DLD1 (cell line): ENCODE data around the gene SNPH.
"Not testable (repeated sequence)": the region's sequence is repeated elsewhere in the genome, so short reads cannot be mapped to it uniquely, and the experiment has no call there.

Experiments
- in situ Hi-C: cut with HindIII; loops from 2 replicates; pipeline ENCODE4 v1.10.0; 2017; ENCODE audit warnings: low sequenced_read_pairs

SNPH gene, protein sequence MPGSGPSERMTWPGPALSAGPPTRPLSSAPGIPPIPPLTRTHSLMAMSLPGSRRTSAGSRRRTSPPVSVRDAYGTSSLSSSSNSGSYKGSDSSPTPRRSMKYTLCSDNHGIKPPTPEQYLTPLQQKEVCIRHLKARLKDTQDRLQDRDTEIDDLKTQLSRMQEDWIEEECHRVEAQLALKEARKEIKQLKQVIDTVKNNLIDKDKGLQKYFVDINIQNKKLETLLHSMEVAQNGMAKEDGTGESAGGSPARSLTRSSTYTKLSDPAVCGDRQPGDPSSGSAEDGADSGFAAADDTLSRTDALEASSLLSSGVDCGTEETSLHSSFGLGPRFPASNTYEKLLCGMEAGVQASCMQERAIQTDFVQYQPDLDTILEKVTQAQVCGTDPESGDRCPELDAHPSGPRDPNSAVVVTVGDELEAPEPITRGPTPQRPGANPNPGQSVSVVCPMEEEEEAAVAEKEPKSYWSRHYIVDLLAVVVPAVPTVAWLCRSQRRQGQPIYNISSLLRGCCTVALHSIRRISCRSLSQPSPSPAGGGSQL

DNA sequence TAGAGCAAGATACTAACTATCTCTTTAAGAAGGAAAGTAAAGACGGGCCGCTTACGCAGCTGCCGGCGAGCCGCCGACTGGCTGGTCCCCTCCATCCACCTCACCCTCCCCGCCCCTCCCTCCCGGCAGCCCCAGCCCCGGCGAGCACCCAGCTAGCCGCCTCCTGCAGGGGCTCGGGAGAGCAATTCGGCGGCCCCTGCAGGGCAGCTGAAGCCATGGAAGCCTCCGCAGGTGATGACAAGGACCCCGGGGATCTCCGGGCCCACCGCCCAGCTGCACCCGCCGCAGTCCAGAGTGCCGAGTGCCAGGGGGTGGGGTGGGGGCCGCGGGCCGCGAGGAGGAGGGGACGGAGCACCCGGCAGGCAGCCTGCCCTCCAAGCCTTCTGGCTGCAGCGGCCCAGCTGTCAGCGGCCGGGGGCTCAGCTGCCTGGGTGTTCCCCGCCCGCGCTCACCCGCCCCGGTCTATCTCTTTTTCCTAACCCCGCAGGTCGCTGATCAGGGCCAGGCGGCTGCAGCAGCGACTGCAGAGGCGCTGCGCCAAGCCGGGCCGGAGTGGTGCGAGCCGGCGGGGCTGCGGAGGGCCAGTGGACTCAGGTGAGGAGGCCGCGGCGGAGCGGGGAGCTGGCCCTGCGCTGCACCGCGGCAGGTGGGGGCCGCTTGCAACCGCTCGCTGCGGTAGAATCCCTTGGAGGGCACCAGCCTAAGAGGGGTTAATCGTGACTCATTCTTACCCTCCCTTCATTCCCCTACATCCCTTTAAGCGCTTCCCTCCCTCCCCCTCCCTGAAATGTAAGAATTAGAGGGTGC is at the start of gene SNPH:
TSS of gene SNPH (plus strand) at position 128 of the 807 bp plus-strand sequence. CDS start 29,946 bp downstream, outside the sequence.
- in situ Hi-C loops: no loop called here

GRCh38 chr20:1216527-1217427 is 49.3 kb upstream of the SNPH start:
- in situ Hi-C loops: not testable (repeated sequence)

DNA sequence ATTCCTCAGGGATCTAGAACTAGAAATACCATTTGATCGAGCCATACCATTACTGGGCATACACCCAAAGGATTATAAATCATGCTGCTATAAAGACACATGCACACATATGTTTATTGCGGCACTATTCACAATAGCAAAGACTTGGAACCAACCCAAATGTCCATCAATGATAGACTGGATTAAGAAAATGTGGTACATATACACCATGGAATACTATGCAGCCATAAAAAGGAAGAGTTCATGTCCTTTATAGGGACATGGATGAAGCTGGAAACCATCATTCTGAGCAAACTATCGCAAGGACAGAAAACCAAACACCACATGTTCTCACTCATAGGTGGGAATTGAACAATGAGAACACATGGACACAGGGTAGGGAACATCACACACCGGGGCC is 43.3 kb upstream of the SNPH start:
- in situ Hi-C loops: not testable (repeated sequence)

GRCh38 chr20:1224205-1224890 is 41.7 kb upstream of the SNPH start:
- in situ Hi-C loops: no loop called here

DNA sequence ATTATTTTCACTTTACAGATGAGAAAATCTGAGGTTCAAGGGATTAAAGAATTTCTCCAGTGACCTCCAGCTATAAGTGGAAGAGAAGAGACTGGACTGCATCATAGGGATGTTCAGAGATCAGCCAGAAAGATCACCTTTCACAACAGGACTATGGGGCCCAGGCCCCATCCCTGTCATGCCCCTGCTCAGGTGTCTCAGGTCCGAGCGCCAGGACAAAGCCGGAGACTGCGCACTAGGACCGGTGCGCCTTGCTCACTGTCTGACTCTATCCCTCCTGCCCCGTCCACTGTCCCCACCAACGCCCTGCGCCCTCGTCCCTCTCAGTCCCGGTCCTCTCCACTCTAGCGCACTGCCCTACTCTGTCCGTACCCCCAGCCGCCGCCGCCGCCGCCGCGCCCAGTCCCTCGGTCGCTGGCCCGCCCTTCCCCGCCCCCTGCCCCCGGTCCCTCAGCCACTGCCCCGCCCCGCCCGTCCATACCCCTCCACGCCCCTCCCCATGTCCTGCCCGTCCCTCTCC is 40.8 kb upstream of the SNPH start:
- in situ Hi-C loops: no loop called here

DNA sequence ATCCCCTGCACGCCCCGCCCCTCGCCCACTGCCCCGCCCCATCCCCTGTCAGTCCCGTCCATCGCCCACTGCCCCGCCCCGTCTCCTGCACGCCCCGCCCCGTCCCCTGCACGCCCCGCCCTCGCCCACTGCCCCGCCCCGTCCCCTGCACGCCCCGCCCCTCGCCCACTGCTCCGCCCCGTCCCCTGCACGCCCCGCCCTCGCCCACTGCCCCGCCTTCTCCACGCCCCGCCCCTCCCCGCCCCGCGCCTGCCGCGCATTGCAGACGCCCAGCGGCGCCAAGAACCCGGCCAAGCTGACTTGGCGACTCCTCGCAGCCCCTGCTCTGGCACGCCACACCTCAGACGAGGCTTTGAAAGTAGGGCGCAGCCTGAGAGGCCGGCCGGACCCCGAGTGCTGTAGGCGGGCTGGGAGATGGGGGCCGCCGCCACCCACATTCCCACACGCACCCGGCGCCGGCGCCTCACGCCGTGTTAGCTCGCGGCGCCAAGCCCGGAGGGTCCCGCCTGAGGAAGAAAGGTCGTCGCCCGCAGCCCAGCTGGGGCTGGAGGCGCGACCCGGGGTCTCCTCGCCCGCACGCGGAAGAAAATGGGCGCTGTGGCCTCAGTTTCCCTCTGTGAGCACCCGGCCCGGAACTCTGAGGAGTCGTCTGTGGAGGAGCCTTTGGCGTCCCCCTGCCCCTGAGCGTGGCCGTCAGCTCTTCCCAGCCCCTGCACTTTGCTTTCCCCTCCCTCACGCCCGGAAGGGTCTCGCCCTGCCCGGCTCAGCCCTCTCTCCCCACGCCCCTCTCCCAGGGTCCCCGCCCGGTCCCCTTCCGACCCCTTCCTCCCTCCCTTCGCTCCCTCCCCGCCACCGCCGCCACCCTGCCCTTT is 40.1 kb upstream of the SNPH start, which contains the start of gene RAD21L1:
TSS of gene RAD21L1 (plus strand) at position 262 of the 872 bp plus-strand sequence. CDS start 2,410 bp downstream, outside the sequence.
- in situ Hi-C loops: no loop called here

DNA sequence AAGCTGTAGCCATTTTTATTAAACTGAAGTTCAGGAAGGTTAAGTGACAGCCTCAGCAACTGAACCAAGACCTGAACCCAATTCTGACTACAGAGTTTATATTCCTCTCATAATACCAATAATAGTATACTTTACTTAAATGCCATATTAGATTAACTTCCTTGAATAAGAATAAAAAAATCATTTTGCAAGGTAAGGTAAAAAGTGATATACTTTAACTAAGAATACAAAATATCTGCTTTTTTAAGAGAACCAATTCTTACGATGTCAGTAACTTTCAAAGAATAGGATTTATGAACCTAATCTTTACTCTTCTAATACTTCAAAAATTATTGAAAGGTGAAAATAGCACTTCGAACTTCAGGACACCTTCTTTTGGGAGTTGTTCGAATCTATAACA is 36.6 kb upstream of the SNPH start:
- in situ Hi-C loops: no loop called here

DNA sequence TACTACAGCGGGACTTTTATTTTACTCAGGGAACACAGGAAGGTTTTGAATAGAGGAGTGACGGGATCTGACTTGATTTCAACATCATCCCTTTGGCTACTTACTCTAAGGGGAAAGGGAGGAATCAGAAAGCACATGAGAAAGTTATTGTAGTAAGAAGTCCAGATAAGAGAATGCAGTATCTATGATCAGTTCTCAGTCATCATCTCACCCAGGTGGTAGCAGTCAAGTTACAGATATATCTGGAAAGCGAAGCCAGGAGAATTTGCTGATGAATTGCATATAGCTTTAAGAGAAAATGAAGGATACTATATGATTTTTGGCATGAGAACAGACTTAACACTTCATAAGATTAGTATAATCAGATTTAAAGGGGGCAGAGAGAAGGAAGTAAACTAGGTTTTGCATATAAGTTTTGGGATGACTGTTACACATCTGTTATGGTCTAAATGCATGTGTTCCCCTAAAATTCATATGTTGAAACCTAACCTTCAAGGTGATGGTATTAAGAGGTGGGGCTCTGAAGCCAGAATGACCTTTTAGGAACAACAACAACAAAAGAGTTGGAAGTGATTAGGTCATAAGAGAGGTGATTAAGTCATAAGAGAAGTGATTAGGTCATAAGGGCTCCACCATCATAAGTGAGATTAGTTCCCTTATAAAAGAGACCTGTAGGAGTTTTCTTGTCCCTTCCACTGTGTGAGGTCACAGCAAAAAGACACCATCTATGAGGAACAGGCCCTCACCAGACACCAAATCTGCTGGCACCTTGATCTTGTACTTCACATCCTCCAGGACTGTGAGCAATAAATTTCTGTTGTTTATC is 33.6 kb upstream of the SNPH start:
- in situ Hi-C loops: no loop called here

GRCh38 chr20:1240549-1240948 is 25.5 kb upstream of the SNPH start:
- in situ Hi-C loops: loop anchor here (10.0 kb wide), 1 partner anchor 176 kb away; no protein-coding TSS in a partner anchor

- in situ Hi-C loops: loop anchor here (10.0 kb wide), 1 partner anchor 177 kb away; no protein-coding TSS in a partner anchor
These were observed 24.6 kb upstream of the SNPH start for GRCh38 chr20:1241456-1241855.

DNA sequence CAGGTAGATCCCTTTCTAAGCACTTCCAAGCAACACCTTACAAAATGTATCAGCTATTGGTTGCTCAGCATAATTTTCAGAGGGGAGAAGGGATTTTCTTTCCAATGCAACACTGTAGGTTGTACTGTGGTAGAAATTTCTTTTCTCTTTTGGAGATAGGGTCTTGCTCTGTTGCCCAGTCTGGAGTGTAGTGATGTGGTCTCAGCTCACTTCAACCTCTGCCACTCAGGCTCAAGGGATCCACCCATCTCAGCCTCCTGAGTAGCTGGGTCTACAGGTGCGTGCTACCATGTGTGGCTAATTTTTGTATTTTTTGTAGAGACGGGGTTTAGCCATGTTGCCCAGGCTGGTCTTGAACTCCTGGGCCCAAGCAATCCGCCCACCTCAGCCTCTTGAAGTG is 24.0 kb upstream of the SNPH start:
- in situ Hi-C loops: loop anchor here (10.0 kb wide), 1 partner anchor 177 kb away; no protein-coding TSS in a partner anchor

DNA sequence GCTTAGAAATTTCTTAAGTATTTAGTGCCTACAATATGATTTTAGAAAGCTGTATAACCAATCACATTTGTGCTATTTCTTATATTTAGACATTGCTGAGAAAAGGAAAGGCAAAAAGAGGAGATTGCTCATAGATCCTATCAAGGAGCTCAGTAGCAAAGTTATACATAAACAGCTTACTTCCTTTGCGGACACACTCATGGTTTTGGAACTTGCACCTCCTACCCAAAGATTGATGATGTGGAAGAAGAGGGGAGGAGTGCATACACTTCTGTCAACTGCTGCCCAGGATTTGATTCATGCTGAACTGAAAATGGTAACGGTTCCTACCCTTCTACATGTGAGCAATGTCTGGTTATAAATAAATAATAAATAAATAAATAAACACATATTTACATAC is 23.6 kb upstream of the SNPH start:
- in situ Hi-C loops: loop anchor here (10.0 kb wide), 1 partner anchor 178 kb away; no protein-coding TSS in a partner anchor

GRCh38 chr20:1245578-1245977 is 20.5 kb upstream of the SNPH start:
- in situ Hi-C loops: loop anchor here (10.0 kb wide), 1 partner anchor 181 kb away; no protein-coding TSS in a partner anchor

DNA sequence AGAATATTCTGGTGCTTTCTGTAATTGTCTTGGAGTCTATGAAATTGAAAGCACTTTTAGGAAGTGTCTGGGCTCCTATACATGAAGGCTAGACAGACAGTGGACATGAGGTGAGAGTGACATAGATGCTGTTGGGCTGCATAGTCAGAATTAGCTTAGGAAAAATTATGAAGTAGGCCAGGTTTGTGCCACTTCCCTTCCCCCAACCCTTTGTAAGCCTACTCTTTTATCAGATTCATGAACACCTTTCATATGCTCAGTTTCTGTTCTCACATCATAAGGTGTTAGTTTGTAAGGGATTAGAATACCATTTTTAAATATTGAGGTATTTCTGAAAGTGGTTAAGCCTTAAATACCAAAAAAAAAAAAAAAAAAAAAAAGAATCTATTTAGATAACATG is 18.4 kb upstream of the SNPH start:
- in situ Hi-C loops: loop anchor here (10.0 kb wide), 1 partner anchor 183 kb away; no protein-coding TSS in a partner anchor

GRCh38 chr20:1250282-1250681 is 15.8 kb upstream of the SNPH start:
- in situ Hi-C loops: not testable (repeated sequence)

DNA sequence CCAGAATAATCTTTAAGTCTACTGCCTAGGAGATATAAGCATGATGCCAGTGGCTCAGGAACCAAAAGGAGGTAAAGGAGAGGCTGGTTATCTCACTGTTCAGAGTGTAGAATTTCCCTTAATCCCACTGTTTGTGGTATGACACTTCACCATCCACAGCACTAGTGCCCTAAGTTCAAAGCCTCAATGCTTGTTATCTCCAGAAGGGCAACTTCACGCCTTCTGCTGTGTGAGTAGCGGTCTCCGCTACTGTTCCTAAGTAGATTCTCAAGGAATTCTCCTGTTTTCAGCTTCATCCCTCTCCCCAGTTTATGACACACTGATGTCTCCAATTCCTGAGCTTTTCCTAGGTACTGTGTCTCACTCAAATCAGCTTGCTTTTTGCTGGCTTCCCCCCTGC is 13.7 kb upstream of the SNPH start:
- in situ Hi-C loops: no loop called here

DNA sequence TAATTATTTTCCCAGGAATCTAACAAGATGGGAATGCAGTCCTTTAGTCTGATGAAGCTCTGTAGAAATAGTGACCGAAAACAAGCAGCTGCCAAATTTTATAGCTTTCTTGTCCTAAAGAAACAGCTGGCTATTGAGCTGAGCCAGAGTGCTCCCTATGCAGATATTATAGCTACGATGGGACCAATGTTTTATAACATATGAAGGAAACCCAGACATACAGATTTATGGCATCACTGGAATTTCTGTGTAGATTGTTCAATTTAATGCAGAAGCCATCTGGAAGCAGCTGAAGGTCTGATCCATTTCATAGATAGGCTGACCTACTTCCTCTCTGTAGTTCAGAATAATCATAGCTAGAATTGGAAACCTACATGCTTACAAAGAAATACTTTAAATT is 11.8 kb upstream of the SNPH start:
- in situ Hi-C loops: no loop called here

- in situ Hi-C loops: no loop called here
These were observed 10.4 kb upstream of the SNPH start for GRCh38 chr20:1255675-1256074.
